ENCODE measurements around the gene ANKRD18B.
"Not testable (repeated sequence)": the region's sequence is repeated elsewhere in the genome, so short reads cannot be mapped to it uniquely, and the experiment has no call there.

DNA sequence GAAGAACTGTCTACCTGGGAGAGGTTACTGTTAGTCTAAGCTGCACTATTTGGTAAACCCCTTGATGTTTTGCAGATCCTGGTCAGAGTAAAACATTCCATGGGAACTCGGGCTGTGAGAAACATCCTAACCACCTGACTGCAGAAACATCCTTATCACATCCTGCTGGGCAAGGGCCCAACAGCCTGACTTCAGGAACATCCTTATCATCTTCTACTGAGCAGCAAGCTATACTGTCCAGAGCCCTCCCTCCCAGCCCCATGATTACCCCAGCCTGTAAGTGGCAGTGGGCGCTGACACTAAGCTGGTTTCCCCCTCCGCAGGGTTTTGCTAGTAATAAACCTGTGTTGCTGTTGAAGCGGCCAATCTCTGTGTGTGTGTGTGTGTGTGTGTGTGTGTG is 80.9 kb downstream of the ANKRD18B start:
- TF ChIP-seq, protein P1, sequence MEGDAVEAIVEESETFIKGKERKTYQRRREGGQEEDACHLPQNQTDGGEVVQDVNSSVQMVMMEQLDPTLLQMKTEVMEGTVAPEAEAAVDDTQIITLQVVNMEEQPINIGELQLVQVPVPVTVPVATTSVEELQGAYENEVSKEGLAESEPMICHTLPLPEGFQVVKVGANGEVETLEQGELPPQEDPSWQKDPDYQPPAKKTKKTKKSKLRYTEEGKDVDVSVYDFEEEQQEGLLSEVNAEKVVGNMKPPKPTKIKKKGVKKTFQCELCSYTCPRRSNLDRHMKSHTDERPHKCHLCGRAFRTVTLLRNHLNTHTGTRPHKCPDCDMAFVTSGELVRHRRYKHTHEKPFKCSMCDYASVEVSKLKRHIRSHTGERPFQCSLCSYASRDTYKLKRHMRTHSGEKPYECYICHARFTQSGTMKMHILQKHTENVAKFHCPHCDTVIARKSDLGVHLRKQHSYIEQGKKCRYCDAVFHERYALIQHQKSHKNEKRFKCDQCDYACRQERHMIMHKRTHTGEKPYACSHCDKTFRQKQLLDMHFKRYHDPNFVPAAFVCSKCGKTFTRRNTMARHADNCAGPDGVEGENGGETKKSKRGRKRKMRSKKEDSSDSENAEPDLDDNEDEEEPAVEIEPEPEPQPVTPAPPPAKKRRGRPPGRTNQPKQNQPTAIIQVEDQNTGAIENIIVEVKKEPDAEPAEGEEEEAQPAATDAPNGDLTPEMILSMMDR (IDR thresholded peaks at IDR 0.05): not testable (repeated sequence)
- TF ChIP-seq POLR2A (IDR thresholded peaks at IDR 0.05): not testable (repeated sequence)

Measured in vagina (tissue), 2 donors.